Right atrium auricular region (tissue), 2 donors: ENCODE measurements around the gene MAFF. TPM values are rescaled to one million over a fixed set of nuclear protein-coding genes. Genes with fewer than 3 reads are reported as not detected.

Source experiments
- DNase-seq: peaks from one replicate; pipeline ENCODE4 v3.0.0-alpha.2; 2019; ENCODE audit warnings: low spot score
- H3K27ac ChIP-seq, 2 donors: fragments of 200-600 bp; sonication (generic); 1 replicate in 1 of 2; 2 replicates in 1 of 2; pipeline ENCODE4 v1.5.1; 2016 to 2019
- H3K27me3 ChIP-seq, 2 donors: fragments of 200-600 bp; sonication (generic); one replicate each; pipeline versions ENCODE4 v1.5.1 to v1.6.0; 2017 to 2019
- H3K36me3 ChIP-seq: fragments of 200-600 bp; sonication (generic); one replicate; pipeline ENCODE4 v1.5.1; 2016
- H3K4me1 ChIP-seq, 2 donors: fragments of 200-600 bp; sonication (generic); one replicate each; pipeline versions ENCODE4 v1.5.1 to v1.6.0; 2017 to 2019
- H3K4me3 ChIP-seq, 2 donors: fragments of 200-600 bp; sonication (generic); 1 replicate in 1 of 2; 2 replicates in 1 of 2; pipeline ENCODE4 v1.5.1; 2017 to 2019; ENCODE audit warnings: mild to moderate bottlenecking in 1 of 2, moderate library complexity in 1 of 2
- H3K9me3 ChIP-seq, 2 donors: fragments of 200-600 bp; sonication (generic); one replicate each; pipeline ENCODE4 v1.5.1; 2019
- total RNA-seq, 2 donors: library from RNA; depleted of rRNA; stranded (reverse); fragments of >200 nt; gene quantifications; one replicate each; pipeline ENCODE4 v1.1.0, GENCODE V29; 2016
- TF ChIP-seq, protein P1 (sequence below), 2 donors: fragments of 200-600 bp; sonication (generic); IDR thresholded peaks; one replicate each; pipeline ENCODE4 v1.5.1; 2019; ENCODE audit warnings: antibody characterized with exemption in 2 of 2

Gene MAFF
- total RNA-seq, 2 donors from 2014 or later: 24.8 to 43.5 TPM

GRCh38 chr22:38247713-38248112, 45.9 kb downstream of the MAFF start:
- Histone ChIP-seq H3K36me3 (peaks cover 38% of the 10 kb centered on the region), H3K27me3 (no peaks in the 10 kb centered on the region), H3K4me3 (no peak overlapping the region), H3K4me1 (peaks cover 0 to 61% of the 10 kb centered on the region in 2 donors), H3K27ac (peak overlapping the region; percentile 76 to 78), H3K9me3 (no peaks in the 10 kb centered on the region)
- TF ChIP-seq, protein P1, sequence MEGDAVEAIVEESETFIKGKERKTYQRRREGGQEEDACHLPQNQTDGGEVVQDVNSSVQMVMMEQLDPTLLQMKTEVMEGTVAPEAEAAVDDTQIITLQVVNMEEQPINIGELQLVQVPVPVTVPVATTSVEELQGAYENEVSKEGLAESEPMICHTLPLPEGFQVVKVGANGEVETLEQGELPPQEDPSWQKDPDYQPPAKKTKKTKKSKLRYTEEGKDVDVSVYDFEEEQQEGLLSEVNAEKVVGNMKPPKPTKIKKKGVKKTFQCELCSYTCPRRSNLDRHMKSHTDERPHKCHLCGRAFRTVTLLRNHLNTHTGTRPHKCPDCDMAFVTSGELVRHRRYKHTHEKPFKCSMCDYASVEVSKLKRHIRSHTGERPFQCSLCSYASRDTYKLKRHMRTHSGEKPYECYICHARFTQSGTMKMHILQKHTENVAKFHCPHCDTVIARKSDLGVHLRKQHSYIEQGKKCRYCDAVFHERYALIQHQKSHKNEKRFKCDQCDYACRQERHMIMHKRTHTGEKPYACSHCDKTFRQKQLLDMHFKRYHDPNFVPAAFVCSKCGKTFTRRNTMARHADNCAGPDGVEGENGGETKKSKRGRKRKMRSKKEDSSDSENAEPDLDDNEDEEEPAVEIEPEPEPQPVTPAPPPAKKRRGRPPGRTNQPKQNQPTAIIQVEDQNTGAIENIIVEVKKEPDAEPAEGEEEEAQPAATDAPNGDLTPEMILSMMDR (IDR thresholded peaks at IDR 0.05): no peak
- DNase-seq: no peak

DNA sequence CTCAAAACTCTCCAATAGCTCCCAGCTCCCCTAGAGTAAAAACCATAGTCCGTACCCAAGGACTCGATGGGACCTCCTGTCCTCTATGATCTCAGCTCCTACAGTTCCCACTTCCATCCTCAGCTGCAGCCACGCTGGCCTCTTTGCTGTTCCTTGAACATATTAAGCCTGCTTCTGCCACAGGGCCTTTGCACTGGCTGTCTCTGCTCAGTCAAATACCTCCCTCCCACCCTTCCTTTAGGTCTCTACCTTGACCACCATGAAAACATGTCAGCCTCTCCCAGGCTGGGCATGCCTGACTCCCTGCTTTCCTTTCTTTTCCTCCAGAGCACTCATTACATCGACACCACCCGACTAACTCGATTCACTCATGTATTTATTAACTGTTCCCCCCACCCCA, 46.5 kb downstream of the MAFF start:
- H3K4me3 ChIP-seq: no peak overlapping the region
- no peaks in the 10 kb centered on the region for H3K27me3 ChIP-seq
- no peaks in the 10 kb centered on the region for H3K9me3 ChIP-seq
- H3K4me1 ChIP-seq: peaks cover 0 to 57% of the 10 kb centered on the region in 2 donors
- peaks cover 38% of the 10 kb centered on the region for H3K36me3 ChIP-seq
- peak overlapping the region; percentile 76 to 78 for H3K27ac ChIP-seq
- DNase-seq: no peak
- TF ChIP-seq, protein P1 (IDR thresholded peaks at IDR 0.05): no peak

DNA sequence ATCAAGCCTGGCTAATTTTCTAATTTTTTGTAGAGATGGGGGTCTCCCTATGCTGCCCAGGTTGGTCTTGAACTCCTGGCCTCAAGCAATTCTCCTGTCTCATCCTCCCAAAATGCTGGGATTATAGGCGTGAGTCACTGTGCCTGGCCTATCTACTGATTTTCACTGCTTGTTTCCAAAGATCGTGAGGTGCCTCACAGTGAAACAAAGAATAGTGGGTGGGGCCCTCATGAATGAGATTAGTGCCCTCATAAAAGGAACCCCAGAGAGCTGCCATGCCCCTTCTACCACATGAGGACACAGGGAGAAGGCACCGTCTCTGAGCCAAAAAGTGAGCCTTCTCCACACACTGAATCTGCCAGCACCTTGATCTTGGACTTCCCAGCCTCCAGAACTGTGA, 47.5 kb downstream of the MAFF start:
- H3K36me3 ChIP-seq: peaks cover 32% of the 10 kb centered on the region
- H3K9me3 ChIP-seq: no peaks in the 10 kb centered on the region
- H3K27ac ChIP-seq: no peak overlapping the region
- H3K4me3 ChIP-seq: no peak overlapping the region
- TF ChIP-seq, protein P1 (IDR thresholded peaks at IDR 0.05): no peak
- DNase-seq: no peak
- H3K4me1 ChIP-seq: peaks cover 0 to 54% of the 10 kb centered on the region in 2 donors
- H3K27me3 ChIP-seq: no peaks in the 10 kb centered on the region

DNA sequence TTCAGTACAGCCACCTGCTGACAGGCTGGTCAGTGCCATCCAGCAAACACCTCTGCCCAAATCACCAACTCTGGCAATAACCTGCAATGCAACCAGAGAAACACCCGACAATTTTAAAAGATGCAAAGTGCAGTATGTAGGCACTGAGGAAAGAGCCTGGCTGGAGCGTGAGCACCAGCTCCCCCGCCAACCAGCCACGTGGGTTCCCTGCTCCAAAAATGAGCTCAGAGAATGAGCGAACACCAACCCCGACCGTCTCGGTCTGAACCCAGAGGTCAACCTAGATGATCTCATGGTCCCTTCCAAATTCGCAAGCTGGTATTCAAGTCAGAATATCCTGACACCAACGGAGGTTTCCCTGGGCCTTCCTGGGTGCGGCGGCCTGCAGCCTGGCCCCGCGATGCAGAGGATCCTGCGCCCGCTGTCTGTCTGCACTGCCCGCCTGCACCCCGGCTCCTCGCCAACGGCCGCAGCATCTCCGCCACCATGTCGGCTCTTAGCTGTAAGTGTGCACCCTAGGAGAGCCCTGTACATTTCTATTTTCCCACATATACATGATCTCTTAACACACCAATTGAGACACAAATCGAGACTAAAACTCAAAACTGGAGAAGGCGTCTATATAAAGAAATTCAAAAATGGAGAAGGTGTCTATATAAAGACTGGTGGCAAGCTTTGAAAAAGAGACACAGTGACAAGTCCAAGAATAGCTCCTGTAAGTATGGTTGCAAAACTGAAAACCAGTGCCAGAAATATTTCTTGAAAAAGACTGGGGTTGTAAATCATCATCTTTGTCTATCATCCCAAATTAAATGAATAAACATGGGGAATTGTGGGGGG, 48.2 kb downstream of the MAFF start:
- no peak for DNase-seq
- TF ChIP-seq, protein P1 (IDR thresholded peaks at IDR 0.05): no peak
- H3K4me1 ChIP-seq: peaks cover 0 to 61% of the 10 kb centered on the region in 2 donors
- no peaks in the 10 kb centered on the region for H3K9me3 ChIP-seq
- peak overlapping the region in 1 of 2 donors; percentile 27 for H3K27ac ChIP-seq
- peaks cover 24% of the 10 kb centered on the region for H3K36me3 ChIP-seq
- no peak overlapping the region for H3K4me3 ChIP-seq
- H3K27me3 ChIP-seq: no peaks in the 10 kb centered on the region

DNA sequence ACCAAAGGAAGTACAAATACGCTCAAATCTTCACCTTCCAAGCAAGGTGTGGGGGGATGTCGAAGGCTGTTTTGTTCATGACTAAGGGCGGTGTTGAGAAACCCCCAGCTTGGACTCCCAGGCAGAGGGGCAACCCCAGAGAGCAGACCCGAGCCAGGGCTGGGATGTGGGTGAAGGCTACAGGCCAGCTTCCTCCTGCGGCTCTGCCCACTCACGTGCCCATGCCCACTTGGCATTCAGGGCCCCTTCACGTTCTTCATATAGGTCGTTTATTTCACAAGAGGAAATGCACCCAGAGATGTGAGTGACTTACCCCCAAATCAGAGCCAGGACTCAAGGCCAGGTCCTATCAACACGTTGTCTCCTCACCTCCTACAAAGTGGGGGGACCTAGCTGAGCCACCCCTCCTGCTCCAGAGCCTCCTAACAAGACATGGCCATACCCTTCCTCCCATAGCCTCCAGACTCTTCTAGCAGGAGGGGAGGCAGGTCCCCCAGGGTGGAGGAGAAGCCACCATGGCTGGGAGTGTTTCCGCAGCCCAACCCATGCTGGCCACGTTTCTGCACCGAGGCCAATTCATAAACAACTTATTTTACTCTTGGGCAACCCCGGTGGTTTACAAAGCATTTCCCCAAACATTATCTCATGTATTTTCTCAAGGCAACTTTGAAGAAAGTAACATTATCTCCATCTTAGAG, 49.0 kb downstream of the MAFF start:
- Histone ChIP-seq H3K27me3 (no peaks in the 10 kb centered on the region), H3K4me1 (peaks cover 0 to 66% of the 10 kb centered on the region in 2 donors), H3K36me3 (peaks cover 18% of the 10 kb centered on the region), H3K9me3 (no peaks in the 10 kb centered on the region), H3K27ac (peak overlapping the region; percentile 27 to 31), H3K4me3 (no peak overlapping the region)
- DNase-seq: no peak
- TF ChIP-seq, protein P1 (IDR thresholded peaks at IDR 0.05): no peak
